SH-SY5Y (cell line): ENCODE data around the gene USP24.

Source experiments
- GATA2 ChIP-seq: IDR thresholded peaks from 2 replicates; pipeline ENCODE4 v1.6.1; 2011; ENCODE audit warnings: mild to moderate bottlenecking, low read depth, low read length
- GATA3 ChIP-seq: IDR thresholded peaks from 2 replicates; pipeline ENCODE4 v1.6.1; 2011; ENCODE audit warnings: low read depth, mild to moderate bottlenecking, low read length, moderate library complexity

USP24 gene

DNA sequence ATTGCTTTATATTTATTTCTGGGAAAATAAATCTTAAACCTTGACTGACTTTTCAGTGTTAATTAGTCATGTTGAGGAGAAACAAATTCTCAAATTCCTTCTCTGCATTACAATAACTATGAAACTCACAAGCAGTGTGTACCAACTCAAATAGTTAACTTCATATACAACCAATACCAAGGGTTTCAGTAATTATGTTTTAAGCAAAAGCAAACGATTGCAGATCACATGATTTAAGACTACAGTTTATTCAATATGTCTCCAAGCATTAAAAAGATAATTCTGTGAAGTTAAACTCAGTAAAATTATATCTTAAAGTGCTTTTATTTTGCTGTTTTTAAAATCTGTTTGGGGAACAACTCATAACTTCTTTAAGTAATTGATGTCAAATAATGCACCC lies 147.2 kb downstream of the USP24 start:
- TF ChIP-seq GATA2 (no peak), GATA3 (no peak)

DNA sequence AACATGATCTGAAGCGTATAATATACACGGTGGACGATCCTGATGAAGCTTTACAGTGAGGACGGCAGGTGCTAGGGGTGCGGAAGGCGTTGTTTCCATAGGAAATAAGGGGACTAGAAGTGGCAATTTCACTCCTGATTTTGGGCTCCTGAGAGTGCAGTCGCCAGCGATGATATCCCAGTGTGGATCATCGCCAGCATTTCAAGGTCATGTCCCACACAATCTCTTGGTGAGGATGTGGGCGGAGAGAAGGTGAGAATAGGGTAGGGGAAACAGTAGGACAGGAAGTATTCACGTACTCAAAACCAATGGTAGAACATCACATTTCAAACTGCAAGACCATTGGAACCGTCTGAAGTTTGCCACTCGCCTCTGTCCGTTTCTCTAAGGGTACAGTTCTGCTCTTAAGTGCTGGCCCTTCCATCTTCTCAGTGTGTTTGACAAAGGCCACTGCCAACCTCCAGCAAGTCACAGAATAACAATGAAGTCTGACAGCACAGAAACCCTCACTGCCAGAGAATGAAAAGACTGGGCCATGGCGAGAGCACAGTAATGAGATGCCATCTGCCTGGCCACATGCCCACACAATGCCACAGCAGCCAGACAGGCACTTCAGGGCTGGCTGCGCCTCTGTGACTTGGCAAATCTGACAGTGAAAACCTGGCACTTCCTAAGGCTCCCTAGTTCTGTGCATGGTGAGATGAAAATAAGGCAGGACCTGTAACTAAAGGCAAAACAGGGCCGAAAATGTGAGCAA lies 148.0 kb downstream of the USP24 start:
- TF ChIP-seq GATA3 (no peak), GATA2 (no peak)

DNA sequence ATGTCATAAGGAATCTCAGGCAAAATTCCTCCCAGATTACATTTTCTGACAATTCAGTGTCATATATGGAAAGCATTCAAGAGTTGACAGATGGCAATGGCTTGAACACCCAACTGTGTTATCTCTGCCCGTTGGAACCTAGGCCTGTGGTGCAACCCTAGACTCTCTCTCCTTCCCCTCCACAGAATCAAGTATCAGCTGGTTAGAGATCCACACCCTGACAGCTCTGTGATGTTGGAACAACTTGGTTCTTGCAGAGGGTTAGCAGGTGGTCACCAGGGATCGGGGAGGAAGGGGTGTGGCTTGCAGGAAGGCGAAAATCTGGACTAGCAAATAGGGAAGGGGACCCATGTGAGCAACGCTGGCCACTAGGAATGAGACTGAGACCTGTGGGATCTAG lies 149.5 kb downstream of the USP24 start:
- TF ChIP-seq GATA3 (no peak), GATA2 (no peak)

DNA sequence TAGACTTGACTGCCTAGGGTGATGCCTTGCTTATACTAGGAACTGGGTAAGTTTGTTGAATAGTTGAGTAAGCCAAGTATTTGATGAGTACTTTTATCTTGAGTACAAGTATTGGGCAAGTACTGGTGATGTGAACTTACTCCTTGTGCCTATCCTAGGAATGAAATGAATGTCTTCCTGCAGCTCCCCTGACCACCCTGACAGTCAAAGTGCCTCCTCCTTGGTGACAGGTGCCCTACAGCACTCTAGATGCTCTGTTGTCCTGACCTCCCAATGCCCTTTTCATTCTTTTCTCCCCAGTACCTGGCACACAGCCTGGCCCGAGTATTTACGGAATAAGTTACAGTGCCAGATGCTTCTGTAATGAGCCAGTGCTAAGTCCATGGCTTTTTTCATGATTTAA lies 150.3 kb downstream of the USP24 start:
- TF ChIP-seq GATA2, result no peak
- no peak for TF ChIP-seq GATA3

DNA sequence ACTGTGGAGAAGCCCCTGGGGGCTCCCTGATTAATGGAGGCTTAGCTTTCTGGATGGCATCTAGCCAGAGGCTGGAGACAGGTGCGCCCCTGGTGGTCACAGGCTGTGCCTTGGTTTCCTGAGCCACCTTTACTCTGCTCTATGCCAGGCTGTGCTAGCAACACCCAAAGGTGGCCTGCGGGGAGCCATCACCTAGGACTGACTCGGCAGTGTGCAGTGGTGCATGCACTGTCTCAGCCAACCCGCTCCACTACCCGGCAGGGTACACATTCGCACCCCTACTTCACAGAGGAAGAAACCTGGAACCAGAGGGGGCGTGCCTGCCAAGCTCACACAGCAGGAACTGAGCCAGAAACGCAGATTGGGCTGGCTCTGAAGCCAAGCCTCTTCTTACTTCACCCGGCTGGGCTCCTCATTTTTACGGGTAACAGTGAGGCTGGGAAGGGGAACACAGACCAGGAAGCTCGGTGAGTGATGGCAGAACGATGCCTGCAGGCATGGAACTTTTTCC lies 151.0 kb downstream of the USP24 start:
- TF ChIP-seq GATA2, result no peak
- TF ChIP-seq GATA3, result no peak

DNA sequence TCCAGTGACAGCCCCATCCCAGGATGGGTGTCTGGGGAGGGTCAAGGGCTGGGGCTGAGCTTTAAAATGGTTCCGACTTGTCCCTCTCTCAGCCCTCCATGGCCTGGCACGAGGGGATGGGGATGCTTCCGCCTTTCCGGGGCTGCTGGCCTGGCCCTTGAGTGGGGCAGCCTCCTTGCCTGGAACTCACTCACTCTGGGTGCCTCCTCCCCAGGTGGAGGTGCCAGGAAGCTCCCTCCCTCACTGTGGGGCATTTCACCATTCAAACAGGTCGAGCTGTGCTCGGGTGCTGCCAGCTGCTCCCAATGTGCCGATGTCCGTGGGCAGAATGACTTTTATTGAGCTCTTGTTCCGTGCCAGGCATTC lies 151.6 kb downstream of the USP24 start:
- TF ChIP-seq GATA2 (no peak), GATA3 (no peak)

DNA sequence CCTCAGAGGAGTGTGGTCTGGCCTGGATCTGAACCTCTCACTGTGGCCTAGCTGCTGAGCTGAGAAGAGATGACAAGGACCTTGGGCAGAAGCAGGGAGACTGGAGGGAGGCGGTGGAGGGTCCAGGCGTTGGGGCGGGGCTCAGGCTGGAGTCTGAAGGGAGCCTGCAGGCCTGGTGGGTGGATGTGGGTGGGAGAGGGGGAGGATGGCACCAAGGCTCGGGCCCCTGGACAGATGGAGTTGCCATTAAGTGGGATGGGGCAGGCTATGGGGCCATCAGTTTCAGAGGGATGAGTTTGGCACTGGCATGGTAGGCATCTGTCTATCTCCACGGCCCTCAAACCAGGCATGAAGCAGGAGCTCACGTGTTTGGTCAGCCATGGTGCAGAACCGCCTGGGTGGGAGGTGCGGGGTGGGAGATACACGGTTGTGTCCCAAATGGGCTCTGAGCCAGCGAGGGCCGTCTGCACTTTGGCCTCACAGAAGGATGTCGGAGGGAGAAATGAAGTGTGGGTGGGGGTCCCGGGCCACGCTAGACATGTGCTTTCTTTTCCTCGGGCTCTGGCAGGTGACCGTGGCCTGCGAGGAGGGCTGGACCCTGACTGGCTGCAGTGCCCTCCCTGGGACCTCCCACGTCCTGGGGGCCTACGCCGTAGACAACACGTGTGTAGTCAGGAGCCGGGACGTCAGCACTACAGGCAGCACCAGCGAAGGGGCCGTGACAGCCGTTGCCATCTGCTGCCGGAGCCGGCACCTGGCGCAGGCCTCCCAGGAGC lies 152.2 kb downstream of the USP24 start:
- TF ChIP-seq GATA2 (no peak), GATA3 (no peak)

DNA sequence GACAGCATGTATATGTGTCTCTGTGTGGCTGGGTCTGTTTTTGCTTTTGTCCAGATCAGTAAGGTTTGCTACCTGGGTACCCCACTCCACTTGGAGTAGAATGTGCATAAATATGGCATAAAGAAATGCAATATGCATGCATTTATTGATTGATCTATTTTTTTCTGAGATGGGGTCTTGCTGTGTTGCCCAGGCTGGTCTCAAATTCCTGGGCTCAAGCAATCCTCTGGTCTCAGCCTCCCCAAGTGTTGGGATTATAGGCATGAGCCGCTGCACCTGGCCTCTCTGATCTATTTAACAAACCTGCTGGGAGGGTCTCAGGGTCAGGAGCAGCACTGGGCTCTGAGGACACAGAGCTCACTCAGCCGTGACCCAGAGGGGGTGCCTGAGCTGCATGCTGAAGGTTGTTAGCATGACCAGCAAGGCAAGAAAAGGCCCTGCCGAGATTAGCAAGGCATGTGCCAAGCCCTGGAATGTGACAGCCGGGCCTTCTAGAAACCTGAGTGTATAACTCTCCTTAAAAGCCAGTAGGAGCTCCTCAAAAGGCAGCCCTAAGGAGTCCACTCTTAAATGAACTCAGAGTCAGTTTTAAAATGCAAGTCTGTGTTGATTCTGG lies 153.3 kb downstream of the USP24 start:
- TF ChIP-seq GATA2 (no peak), GATA3 (no peak)

DNA sequence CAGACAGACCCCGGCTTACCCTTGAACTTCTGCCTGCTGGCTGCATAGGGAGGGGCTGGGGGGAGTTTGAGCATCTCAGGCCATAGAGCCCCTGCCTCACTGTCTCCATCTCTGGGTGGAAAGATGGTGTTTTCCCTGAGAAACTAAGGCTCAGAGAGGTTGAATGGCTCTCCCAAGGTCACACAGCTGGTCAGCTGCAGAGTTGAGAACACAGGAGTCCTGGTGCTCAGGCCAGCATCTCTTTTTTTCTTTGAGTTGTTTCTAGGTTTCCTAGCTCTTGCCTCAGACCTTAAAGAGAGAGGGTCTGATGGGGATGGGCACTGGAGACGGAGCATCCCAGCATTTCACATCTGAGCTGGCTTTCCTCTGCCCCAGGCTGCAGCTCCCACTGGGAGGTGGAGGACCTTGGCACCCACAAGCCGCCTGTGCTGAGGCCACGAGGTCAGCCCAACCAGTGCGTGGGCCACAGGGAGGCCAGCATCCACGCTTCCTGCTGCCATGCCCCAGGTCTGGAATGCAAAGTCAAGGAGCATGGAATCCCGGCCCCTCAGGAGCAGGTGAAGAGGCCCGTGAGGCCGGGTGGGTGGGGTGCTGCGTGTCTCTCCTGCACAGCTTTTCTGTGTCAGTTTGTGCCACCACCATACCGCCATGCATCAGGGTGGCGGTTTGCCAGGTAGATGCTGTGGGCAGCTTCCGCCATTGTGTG lies 154.0 kb downstream of the USP24 start:
- TF ChIP-seq GATA2 (no peak), GATA3 (no peak)

DNA sequence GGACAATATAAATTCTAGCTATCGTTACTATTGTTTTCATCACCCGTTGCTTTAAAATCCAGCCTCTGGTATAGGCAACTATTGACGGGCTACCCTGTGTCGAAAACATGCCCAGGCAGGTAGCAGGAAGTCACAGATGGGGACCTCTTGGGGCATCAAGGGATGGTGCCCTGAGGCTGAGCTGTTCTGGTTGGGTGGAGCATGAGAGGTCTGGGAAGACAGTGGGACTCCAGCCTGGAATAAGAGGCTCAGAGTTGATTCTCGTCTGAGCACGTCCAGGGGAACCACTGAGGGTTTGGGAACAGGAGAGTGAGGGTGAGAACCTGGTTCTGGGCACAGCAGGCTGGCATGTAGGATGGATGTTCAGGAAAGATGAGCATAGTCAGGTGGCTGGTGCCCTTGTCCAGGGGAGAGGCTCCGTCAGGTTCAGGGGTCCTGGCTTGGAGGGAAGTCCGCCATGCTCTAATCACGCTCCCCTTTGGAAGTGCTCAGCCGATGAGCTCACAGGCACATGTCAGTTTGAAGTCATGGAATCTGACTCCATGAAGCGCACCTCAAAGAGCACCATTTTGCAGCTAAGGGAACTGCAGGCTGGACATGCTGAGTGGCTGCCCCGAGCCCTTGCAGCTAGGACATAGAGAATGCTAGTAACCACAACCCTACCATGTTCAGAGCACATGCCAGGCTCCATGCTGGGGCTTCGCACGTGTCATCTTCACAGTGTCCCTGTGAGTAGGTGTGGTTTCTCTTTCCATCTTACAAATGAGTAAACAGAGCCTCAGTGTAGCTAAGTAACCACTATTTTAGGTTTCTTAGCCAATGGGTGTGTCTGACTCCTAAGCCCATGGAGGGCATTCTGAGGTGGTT lies 154.8 kb downstream of the USP24 start:
- TF ChIP-seq GATA3 (no peak), GATA2 (no peak)

DNA sequence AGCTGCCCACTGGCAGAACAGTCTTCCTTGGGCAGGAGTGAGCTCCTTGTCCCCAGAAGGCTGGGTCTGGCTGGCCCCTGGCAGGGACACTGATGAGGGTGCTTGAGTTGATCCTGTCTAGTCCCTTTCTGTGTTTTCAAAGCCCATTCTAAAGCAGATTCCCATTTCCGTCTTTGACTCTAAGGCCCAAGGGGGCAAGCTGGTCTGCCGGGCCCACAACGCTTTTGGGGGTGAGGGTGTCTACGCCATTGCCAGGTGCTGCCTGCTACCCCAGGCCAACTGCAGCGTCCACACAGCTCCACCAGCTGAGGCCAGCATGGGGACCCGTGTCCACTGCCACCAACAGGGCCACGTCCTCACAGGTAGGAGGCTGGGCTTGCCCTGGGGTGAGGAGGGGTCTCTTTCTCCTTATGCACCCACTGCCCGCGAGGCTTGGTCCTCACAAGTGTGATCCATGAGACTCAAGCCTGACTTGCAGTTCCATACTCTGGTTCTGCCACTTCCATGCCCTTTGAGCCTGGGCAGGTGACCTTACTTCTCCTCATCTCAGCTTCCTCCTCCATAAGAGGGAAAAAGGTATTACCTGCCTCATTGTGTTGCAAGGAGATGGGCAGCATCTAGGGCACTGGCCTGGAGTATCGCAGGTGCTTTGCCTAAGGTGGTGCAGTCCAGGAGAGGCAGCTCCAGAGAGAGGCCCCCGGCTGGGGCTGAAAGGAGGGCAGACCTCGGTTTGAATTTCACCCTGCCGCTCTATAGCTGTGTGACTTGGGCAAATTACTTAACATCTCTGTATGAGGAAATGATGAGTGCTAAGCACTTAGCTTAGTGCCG lies 155.6 kb downstream of the USP24 start:
- TF ChIP-seq GATA2 (no peak), GATA3 (no peak)

DNA sequence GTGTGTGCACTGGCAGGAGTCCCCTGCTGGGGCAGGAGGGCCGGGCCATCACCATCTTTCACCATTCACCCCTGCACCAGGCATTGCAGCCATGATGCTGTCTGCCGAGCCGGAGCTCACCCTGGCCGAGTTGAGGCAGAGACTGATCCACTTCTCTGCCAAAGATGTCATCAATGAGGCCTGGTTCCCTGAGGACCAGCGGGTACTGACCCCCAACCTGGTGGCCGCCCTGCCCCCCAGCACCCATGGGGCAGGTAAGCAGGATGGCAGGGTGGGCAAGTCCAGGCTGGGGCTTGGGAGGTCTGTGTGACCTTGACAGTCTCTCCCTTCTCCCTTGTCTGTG lies 157.2 kb downstream of the USP24 start:
- no peak for TF ChIP-seq GATA3
- no peak for TF ChIP-seq GATA2

DNA sequence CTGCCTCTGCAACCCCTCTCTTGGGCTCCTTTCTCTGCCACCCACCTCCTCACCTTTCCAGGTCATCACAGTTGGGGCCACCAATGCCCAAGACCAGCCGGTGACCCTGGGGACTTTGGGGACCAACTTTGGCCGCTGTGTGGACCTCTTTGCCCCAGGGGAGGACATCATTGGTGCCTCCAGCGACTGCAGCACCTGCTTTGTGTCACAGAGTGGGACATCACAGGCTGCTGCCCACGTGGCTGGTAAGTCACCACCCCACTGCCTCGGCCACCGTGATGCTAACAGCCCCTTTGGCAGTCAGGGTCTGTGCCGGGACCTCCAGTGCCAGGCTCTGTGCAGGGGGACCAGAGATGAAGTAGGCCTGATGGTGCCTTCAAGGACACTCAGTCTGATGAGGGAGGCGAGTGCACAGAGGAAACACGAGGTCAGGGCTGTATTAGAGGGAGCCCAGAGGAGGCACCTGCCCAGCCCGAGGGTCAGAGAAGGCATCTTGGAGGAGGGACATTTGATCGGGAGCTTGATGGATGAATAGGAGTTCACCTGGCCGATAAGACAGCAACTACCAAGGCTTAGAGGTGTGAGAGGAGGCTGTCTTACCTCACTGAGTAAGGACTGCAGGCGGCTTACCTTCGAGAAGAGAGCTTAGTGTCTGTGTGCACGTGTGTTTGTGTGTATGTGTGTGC lies 157.8 kb downstream of the USP24 start:
- TF ChIP-seq GATA3 (no peak), GATA2 (no peak)
